Motor neuron (in vitro differentiated cells): ENCODE measurements around the gene CRTC1. TPM values are rescaled to one million over a fixed set of nuclear protein-coding genes. Genes with fewer than 3 reads are reported as not detected.
"Not testable (repeated sequence)": the region's sequence is repeated elsewhere in the genome, so short reads cannot be mapped to it uniquely, and the experiment has no call there.

Source experiments
- ATAC-seq, 8 experiments: fragments of 200-7000 bp; cut with Tn5 transposase; replicated peaks in 6 of 8; 2 replicates each; pipeline ENCODE4 v1.8.0; 2021; ENCODE audit warnings: mild to moderate bottlenecking in 8 of 8, moderate library complexity in 8 of 8
- H3K27ac ChIP-seq, 2 donors: fragments of 250-450 bp; sonication (Bioruptor Pico); 2 replicates each; pipeline ENCODE4 v1.9.0; 2021; ENCODE audit warnings: antibody characterized with exemption in 2 of 2, mild to moderate bottlenecking in 2 of 2, moderate library complexity in 1 of 2
- H3K4me1 ChIP-seq, 2 donors: fragments of 250-450 bp; sonication (Bioruptor Pico); replicated peaks in 1 of 2; 2 replicates each; pipeline ENCODE4 v1.6.1; 2021; ENCODE audit warnings: antibody characterized with exemption in 2 of 2, mild to moderate bottlenecking in 2 of 2, moderate library complexity in 1 of 2
- H3K4me3 ChIP-seq, 5 donors: fragments of 250-450 bp; sonication (Bioruptor Pico); 2 replicates each; pipeline ENCODE4 v1.9.0; 2021; ENCODE audit warnings: antibody characterized with exemption in 5 of 5, mild to moderate bottlenecking in 5 of 5, moderate library complexity in 4 of 5
- WGBS, 10 experiments: fragments of 450-650 bp; shearing (Covaris generic); methylation state at CpG; one replicate each; pipeline ENCODE4 v1.0.0; 2022; 5-methylcytosine and 5-hydroxymethylcytosine counted together
- in situ Hi-C, 9 experiments: fragments of 400-800 bp; cut with MboI; loops; one replicate each; pipeline ENCODE4 v1.15.0; 2021; ENCODE audit warnings: low sequenced_read_pairs in 9 of 9, low pct_unique_long_range_greater_than_20kb in 2 of 9; ENCODE audit not compliant: unreplicated experiment in 9 of 9
- total RNA-seq, 8 experiments: library from RNA; unstranded; fragments of 300-600 nt; gene quantifications; 2 replicates each; pipeline versions ENCODE4 v1.2.3 to v1.2.4, GENCODE V29; 2022

CRTC1 gene
- total RNA-seq, 8 experiments from 2014 or later = 2.0 to 8.8 (median 8.0) TPM

GRCh38 chr19:18716857-18717256, 33.4 kb downstream of the CRTC1 start:
- no peak overlapping the region for H3K27ac ChIP-seq
- 87 to 100% (median 100%) methylated on average over 1 to 3 of the region's 6 CpGs; no CpG with 5 or more reads in 7 of the 10 experiments for WGBS, 10 experiments
- no peak overlapping the region for H3K4me3 ChIP-seq
- in situ Hi-C loops = no loop called here
- H3K4me1 ChIP-seq = no peaks in the 10 kb centered on the region
- no peak for ATAC-seq

GRCh38 chr19:18717601-18718000, 34.1 kb downstream of the CRTC1 start:
- ATAC-seq = no peak
- in situ Hi-C loops = no loop called here

GRCh38 chr19:18718015-18718526, 34.6 kb downstream of the CRTC1 start:
- H3K4me3 ChIP-seq = no peak overlapping the region
- no peak overlapping the region for H3K27ac ChIP-seq
- in situ Hi-C loops = no loop called here
- ATAC-seq = no peak
- no peaks in the 10 kb centered on the region for H3K4me1 ChIP-seq
- 60 to 88% (median 67%) methylated on average over 2 to 4 of the region's 5 CpGs; no CpG with 5 or more reads in 7 of the 10 experiments for WGBS, 10 experiments

More at GRCh38 chr19:18717601-18718000, 34.1 kb downstream of the CRTC1 start:
- 71 to 100% (median 95%) methylated on average over 1 to 6 of the region's 10 CpGs; no CpG with 5 or more reads in 6 of the 10 experiments for WGBS, 10 experiments
- no peak overlapping the region for H3K27ac ChIP-seq
- H3K4me3 ChIP-seq = no peak overlapping the region
- no peaks in the 10 kb centered on the region for H3K4me1 ChIP-seq

- no peak overlapping the region for H3K4me3 ChIP-seq
- ATAC-seq = no peak
- H3K27ac ChIP-seq = no peak overlapping the region
- peaks cover 0 to 4% of the 10 kb centered on the region in 2 donors for H3K4me1 ChIP-seq
- WGBS, 10 experiments = 62 to 100% (median 88%) methylated on average over 1 to 9 of the region's 16 CpGs; no CpG with 5 or more reads in 1 of the 10 experiments
- in situ Hi-C loops = no loop called here
These were observed 35.5 kb downstream of the CRTC1 start for GRCh38 chr19:18718846-18719458.

- peaks cover 0 to 10% of the 10 kb centered on the region in 2 donors for H3K4me1 ChIP-seq
- no peak overlapping the region for H3K4me3 ChIP-seq
- 76 to 100% (median 83%) methylated on average over 1 to 9 of the region's 25 CpGs; no CpG with 5 or more reads in 6 of the 10 experiments for WGBS, 10 experiments
- no peak overlapping the region for H3K27ac ChIP-seq
- no peak for ATAC-seq
- in situ Hi-C loops = no loop called here
These were observed 36.1 kb downstream of the CRTC1 start for GRCh38 chr19:18719541-18719940.

GRCh38 chr19:18723871-18724377, 40.4 kb downstream of the CRTC1 start:
- no peak overlapping the region for H3K27ac ChIP-seq
- peaks cover 0 to 10% of the 10 kb centered on the region in 2 donors for H3K4me1 ChIP-seq
- H3K4me3 ChIP-seq = no peak overlapping the region
- ATAC-seq = peak in 5 of 8 experiments; percentile 27 to 45 (median 43)
- in situ Hi-C loops = no loop called here
- 90 to 100% (median 100%) methylated on average over 1 to 3 of the region's 21 CpGs; no CpG with 5 or more reads in 7 of the 10 experiments for WGBS, 10 experiments

GRCh38 chr19:18725841-18726770, 42.6 kb downstream of the CRTC1 start:
- Histone ChIP-seq H3K4me3 (no peak overlapping the region), H3K27ac (peak overlapping the region in 1 of 2 donors; percentile 44), H3K4me1 (peaks cover 0 to 10% of the 10 kb centered on the region in 2 donors)
- in situ Hi-C loops = no loop called here
- WGBS, 10 experiments = 73 to 100% (median 96%) methylated on average over 1 to 12 of the region's 30 CpGs; no CpG with 5 or more reads in 2 of the 10 experiments
- ATAC-seq = peak in 6 of 8 experiments; percentile 51 to 90 (median 62)

GRCh38 chr19:18726846-18727245, 43.4 kb downstream of the CRTC1 start:
- no peak for ATAC-seq
- H3K27ac ChIP-seq = no peak overlapping the region
- WGBS, 10 experiments = 17 to 100% (median 100%) methylated on average over 1 to 2 of the region's 6 CpGs; no CpG with 5 or more reads in 5 of the 10 experiments
- H3K4me1 ChIP-seq = peaks cover 0 to 10% of the 10 kb centered on the region in 2 donors
- no peak overlapping the region for H3K4me3 ChIP-seq
- in situ Hi-C loops = no loop called here

- in situ Hi-C loops, H3K4me3 ChIP-seq, H3K4me1 ChIP-seq, H3K27ac ChIP-seq, ATAC-seq: not testable (repeated sequence)
- 91 to 100% (median 100%) methylated on average over 1 to 6 of the region's 6 CpGs; no CpG with 5 or more reads in 1 of the 10 experiments for WGBS, 10 experiments
These were observed 44.1 kb downstream of the CRTC1 start for GRCh38 chr19:18727602-18728001.

GRCh38 chr19:18729933-18730530, 46.6 kb downstream of the CRTC1 start:
- H3K27ac ChIP-seq = no peak overlapping the region
- WGBS, 10 experiments = 80 to 100% (median 88%) methylated on average over 1 to 5 of the region's 18 CpGs; no CpG with 5 or more reads in 7 of the 10 experiments
- no peak for ATAC-seq
- H3K4me3 ChIP-seq = no peak overlapping the region
- H3K4me1 ChIP-seq = peaks cover under 1% of the 10 kb centered on the region in 2 donors
- in situ Hi-C loops = no loop called here

- H3K4me1 ChIP-seq = peaks cover 8 to 9% of the 10 kb centered on the region in 2 donors
- no peak overlapping the region for H3K4me3 ChIP-seq
- 80 to 100% (median 96%) methylated on average over 1 to 5 of the region's 11 CpGs; no CpG with 5 or more reads in 5 of the 10 experiments for WGBS, 10 experiments
- no peak overlapping the region for H3K27ac ChIP-seq
- in situ Hi-C loops = no loop called here
- peak in 2 of 8 experiments; percentile 21 to 36 for ATAC-seq
These were observed 47.5 kb downstream of the CRTC1 start for GRCh38 chr19:18730885-18731513.

GRCh38 chr19:18731562-18732008, 48.1 kb downstream of the CRTC1 start:
- H3K27ac ChIP-seq = no peak overlapping the region
- no peak overlapping the region for H3K4me3 ChIP-seq
- WGBS, 10 experiments = 69 to 80% methylated on average over 2 to 6 of the region's 15 CpGs; no CpG with 5 or more reads in 8 of the 10 experiments
- peaks cover 9 to 10% of the 10 kb centered on the region in 2 donors for H3K4me1 ChIP-seq
- in situ Hi-C loops = no loop called here
- ATAC-seq = no peak
